HG03558 (cell line): ENCODE data around the gene FAM83D.
A peak's percentile ranks its signal among the peaks of the same experiment; 100 is the strongest.

Experiments used
- ATAC-seq: cut with Tn5 transposase; IDR thresholded peaks from one replicate; pipeline ENCODE4 v1.9.1; 2021; ENCODE audit warnings: moderate number of reproducible peaks; ENCODE audit not compliant: unreplicated experiment; ENCODE audit errors: extremely low read depth

The FAM83D gene

GRCh38 chr20:38961530-38962043, 35.4 kb downstream of the FAM83D start:
- ATAC-seq = no peak

DNA sequence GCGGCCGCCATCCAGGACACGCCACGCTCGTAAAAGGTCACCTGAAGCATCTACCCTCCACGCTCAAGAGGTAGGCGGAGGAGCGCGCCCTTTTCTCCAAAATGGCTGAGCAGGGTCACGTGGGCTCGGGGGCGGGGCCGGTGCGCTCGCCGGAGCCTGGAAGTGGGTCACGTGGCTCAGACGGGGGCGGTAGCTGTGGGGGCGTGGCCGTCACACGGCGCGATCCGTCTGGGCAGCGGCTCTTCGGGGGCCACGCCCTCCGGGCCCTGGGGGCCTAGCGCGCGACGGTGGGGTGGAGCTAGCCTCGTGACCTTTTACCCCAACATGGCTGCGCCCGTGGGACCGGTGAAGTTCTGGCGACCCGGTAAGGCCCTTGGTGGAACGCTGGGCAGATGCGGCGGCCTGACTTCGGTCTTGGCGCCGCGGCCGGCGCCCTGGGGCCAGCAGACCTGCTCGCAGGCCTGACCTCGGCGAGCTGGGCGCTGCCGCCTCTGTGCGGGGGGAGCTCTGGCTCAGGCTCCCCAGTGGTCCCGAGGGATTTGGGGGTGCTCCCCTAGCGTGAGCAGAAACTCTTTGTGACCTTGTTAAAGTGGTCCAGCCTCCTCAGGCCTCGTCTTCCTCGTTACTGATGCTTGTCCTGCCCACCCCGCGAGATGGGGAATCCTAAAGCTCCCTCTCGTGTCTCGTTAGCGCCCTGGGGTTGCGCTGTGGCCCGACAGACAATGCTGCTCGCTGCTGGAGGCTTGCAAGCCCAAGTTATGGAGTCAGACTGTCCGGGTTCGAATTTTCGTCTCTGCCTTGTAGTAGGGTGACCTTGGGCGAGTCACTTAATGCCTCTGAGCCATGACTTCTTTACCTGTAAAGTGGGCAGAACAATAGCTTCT, 36.1 kb downstream of the FAM83D start, which contains the start of gene DHX35:
TSS of gene DHX35 (plus strand) at position 301 of the 884 bp plus-strand sequence. CDS start at position 325, 24 bp downstream.
- ATAC-seq = peak; percentile 69

GRCh38 chr20:38962928-38963401, 36.7 kb downstream of the FAM83D start:
- no peak for ATAC-seq

GRCh38 chr20:38963745-38964144, 37.5 kb downstream of the FAM83D start:
- ATAC-seq = no peak

GRCh38 chr20:38965264-38965663, 39.0 kb downstream of the FAM83D start:
- no peak for ATAC-seq

- ATAC-seq = no peak
Measured at GRCh38 chr20:38968090-38968489, 41.9 kb downstream of the FAM83D start.

- ATAC-seq = no peak
Measured at GRCh38 chr20:38969708-38970107, 43.5 kb downstream of the FAM83D start.

- ATAC-seq = no peak
Measured at GRCh38 chr20:38970302-38970701, 44.1 kb downstream of the FAM83D start.

GRCh38 chr20:38973107-38973506, 46.9 kb downstream of the FAM83D start:
- ATAC-seq = no peak

DNA sequence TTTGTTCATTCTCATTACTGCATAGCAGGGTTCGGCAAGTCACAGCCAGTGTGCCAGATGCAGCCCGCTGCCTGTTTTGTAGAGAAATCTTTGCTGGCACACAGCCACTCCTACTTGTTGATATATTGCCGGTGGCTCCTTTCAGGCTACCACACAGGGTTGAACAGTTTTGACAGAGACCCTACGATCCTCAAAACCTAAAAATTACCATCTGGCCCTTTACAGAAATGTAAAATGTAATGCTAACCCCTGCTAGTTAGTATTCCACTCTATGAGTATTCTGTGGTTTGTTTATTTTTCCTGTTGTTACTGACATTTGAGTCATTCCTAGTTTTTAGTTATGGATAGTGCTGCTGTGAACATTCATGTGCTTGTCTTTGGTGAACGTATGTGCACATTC, 47.4 kb downstream of the FAM83D start:
- ATAC-seq = no peak

DNA sequence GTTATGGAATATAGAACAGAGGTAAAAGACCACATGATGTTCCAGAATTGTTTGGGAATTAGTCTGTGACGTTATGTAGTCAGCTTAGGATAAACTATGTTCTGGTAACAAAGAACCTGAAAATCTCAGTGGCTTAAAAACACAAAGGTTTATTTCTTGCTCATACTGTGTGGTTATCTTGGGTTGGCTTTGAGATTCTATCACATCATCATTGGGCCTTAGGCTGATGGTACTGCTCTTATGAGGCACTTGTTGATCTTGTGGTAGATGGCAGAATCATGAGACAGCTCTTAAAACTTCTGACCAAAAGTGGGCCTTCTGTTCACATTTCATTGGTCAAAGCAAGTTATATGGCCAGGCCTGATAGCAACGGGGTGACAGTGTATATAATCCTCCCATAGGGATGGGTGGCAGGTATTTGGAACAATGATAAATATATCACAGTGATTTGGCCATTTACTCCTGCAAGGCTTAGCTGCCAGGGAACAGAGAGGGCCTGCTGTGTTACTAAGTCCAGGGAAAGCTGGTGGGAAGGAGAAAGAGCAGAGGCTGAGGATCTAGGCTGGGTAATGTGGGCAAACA, 49.4 kb downstream of the FAM83D start:
- ATAC-seq = no peak

- ATAC-seq = no peak
Measured at GRCh38 chr20:38979434-38979833, 53.2 kb downstream of the FAM83D start.

DNA sequence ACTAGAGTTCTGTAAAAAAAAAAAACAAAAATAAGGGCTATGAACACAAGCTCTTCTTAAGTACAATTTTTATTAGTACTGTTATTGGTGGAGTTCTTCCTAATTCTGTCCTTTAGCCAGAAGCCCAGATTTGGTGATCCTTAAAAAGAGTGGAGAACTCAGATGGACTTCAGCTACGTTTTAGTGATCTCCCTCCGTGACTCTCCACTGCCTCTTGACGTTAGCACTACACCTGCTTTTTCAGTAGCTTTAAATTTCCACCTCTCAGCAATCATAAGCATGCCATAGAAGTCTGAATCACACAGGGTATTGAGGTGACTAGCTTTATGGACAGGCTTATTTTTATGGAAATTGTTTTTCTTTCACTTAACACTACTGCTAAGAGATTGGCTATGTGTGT, 53.6 kb downstream of the FAM83D start:
- no peak for ATAC-seq

- ATAC-seq = no peak
Measured at GRCh38 chr20:38982291-38982690, 56.1 kb downstream of the FAM83D start.

GRCh38 chr20:38985060-38985459, 58.8 kb downstream of the FAM83D start:
- ATAC-seq = no peak

DNA sequence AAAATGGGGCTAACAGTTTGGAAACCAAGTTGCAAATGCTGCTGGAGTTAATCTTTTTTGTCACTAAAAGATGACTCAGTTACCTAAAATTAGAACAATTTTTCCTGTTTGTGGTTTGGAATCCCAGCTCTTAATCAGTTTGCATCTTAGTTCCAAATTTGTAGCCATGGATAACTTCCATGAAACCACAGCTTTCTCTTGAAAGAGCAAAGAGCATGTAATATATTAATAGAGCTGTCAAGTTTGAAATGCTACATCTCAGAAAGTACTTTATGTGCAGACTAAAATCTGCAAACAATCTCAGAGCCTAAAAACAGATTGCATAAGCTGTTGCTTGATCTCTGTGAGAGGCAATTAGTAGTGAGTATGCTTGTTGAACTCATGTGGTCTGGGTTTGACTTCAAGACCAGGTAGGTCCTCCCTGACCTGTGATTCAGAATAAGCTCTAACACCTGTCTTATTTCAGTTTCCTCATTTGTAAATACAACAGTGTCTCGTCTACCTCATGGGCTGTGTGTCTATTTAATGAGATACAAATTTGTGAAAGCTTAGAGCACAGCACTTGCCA, 59.5 kb downstream of the FAM83D start:
- no peak for ATAC-seq

- no peak for ATAC-seq
Measured at GRCh38 chr20:38986663-38987062, 60.4 kb downstream of the FAM83D start.

DNA sequence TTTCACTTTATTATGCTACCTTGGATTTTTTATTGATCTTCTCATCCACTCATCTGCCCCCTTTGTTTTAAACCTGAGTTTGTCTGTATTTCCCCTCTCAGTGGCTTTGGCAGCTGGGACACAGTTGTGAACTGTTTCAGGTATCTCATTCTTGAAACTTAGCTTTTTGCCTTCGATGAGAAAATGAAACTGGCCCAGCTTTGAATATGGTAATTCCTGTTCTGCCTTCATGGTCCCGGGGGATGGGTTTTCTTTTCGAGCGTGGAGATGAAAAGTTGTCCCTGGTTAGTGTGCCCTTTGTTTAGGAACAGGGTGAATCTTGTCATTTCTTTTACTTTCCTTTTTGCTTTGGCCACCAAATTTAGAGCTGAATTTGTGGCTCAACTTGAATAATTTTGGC, 61.6 kb downstream of the FAM83D start:
- peak; percentile 67 for ATAC-seq

DNA sequence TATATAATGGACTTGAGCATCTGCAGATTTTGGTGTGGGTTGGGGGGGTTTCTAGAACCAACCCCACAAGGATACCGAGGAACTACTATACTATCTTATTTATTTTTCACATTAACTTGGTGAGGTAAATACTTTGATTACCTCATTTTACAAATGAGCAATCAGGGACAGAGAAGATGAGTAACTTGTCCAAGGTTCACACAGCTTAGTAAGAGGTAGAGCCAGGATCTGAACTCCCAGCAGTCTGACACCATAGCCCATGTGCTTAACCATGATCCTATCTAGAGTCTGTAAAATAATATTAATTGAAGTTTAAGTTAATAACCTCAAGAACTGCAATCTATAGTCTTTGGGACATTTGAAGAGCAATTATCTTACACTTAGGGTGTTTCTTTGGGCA, 64.5 kb downstream of the FAM83D start:
- ATAC-seq = no peak

- no peak for ATAC-seq
Measured at GRCh38 chr20:38991814-38992704, 65.8 kb downstream of the FAM83D start.
